Activated CD4-positive, alpha-beta T cell treated with anti-CD3 and anti-CD28 coated beads, Interleukin-2, amount 10 ng/mL, durations not matched to agents 24 days and 14 days (primary cell): ENCODE results near the gene NBL1. TPM values are rescaled to one million over a fixed set of nuclear protein-coding genes. Genes with fewer than 3 reads are reported as not detected.
"Not testable (repeated sequence)": the region's sequence is repeated elsewhere in the genome, so short reads cannot be mapped to it uniquely, and the experiment has no call there.

ENCODE experiments used
- DNase-seq: peaks from one replicate; pipeline ENCODE4 v3.0.0; 2022
- H3K27ac Mint-ChIP-seq: one replicate; pipeline ENCODE4 v1.8.0; 2022; ENCODE audit warnings: mild to moderate bottlenecking, mixed read lengths
- H3K27me3 Mint-ChIP-seq: one replicate; pipeline ENCODE4 v1.8.0; 2022; ENCODE audit warnings: mixed read lengths
- H3K36me3 Mint-ChIP-seq: one replicate; pipeline ENCODE4 v1.8.0; 2022; ENCODE audit warnings: low read depth, mild to moderate bottlenecking, mixed read lengths
- H3K4me1 Mint-ChIP-seq: one replicate; pipeline ENCODE4 v1.8.0; 2021; ENCODE audit warnings: mixed read lengths
- H3K4me3 Mint-ChIP-seq: one replicate; pipeline ENCODE4 v1.8.0; 2022; ENCODE audit warnings: mild to moderate bottlenecking, moderate library complexity, mixed read lengths
- H3K9me3 Mint-ChIP-seq: one replicate; pipeline ENCODE4 v1.8.0; 2021; ENCODE audit warnings: mixed read lengths
- intact Hi-C: fragments of 100-400 bp; cut with micrococcal nuclease; formaldehyde crosslinking; loops from one replicate; pipeline ENCODE4 v1.15.1; 2023
- total RNA-seq: library from RNA; stranded (reverse); gene quantifications from 2 replicates; pipeline ENCODE4 v1.2.3, GENCODE V29; 2022

NBL1 gene
- total RNA-seq, 1 donor from 2014 or later: 54.1 TPM

GRCh38 chr1:19630720-19631395, 13.3 kb upstream of the NBL1 start:
- no peak overlapping the region for H3K27ac Mint-ChIP-seq
- H3K27me3 Mint-ChIP-seq: no peaks in the 10 kb centered on the region
- H3K36me3 Mint-ChIP-seq: peaks cover 21% of the 10 kb centered on the region
- intact Hi-C loops: no loop called here
- no peaks in the 10 kb centered on the region for H3K9me3 Mint-ChIP-seq
- no peaks in the 10 kb centered on the region for H3K4me1 Mint-ChIP-seq
- H3K4me3 Mint-ChIP-seq: no peak overlapping the region
- no peak for DNase-seq

GRCh38 chr1:19632211-19632610, 11.9 kb upstream of the NBL1 start:
- no peaks in the 10 kb centered on the region for H3K4me1 Mint-ChIP-seq
- no peak overlapping the region for H3K4me3 Mint-ChIP-seq
- H3K36me3 Mint-ChIP-seq: peaks cover 7% of the 10 kb centered on the region
- no peaks in the 10 kb centered on the region for H3K27me3 Mint-ChIP-seq
- intact Hi-C loops: no loop called here
- DNase-seq: no peak
- H3K9me3 Mint-ChIP-seq: no peaks in the 10 kb centered on the region
- no peak overlapping the region for H3K27ac Mint-ChIP-seq

GRCh38 chr1:19633106-19633505, 11.0 kb upstream of the NBL1 start:
- Mint-ChIP-seq H3K4me1 (no peaks in the 10 kb centered on the region), H3K27ac (no peak overlapping the region), H3K9me3 (no peaks in the 10 kb centered on the region), H3K36me3 (peaks cover 4% of the 10 kb centered on the region), H3K27me3 (no peaks in the 10 kb centered on the region), H3K4me3 (no peak overlapping the region)
- intact Hi-C loops: no loop called here
- no peak for DNase-seq

- H3K4me1 Mint-ChIP-seq, H3K27me3 Mint-ChIP-seq, H3K27ac Mint-ChIP-seq, H3K36me3 Mint-ChIP-seq, H3K4me3 Mint-ChIP-seq, H3K9me3 Mint-ChIP-seq, intact Hi-C loops, DNase-seq: not testable (repeated sequence)
These were observed 9.0 kb upstream of the NBL1 start for GRCh38 chr1:19635064-19635463.

- no peaks in the 10 kb centered on the region for H3K9me3 Mint-ChIP-seq
- no peaks in the 10 kb centered on the region for H3K4me1 Mint-ChIP-seq
- no peaks in the 10 kb centered on the region for H3K27me3 Mint-ChIP-seq
These were observed 8.5 kb upstream of the NBL1 start for GRCh38 chr1:19635646-19636045.

GRCh38 chr1:19636065-19636464, 8.0 kb upstream of the NBL1 start:
- Mint-ChIP-seq H3K4me1 (no peaks in the 10 kb centered on the region), H3K4me3 (no peak overlapping the region), H3K9me3 (no peaks in the 10 kb centered on the region), H3K27ac (no peak overlapping the region), H3K27me3 (peaks cover 3% of the 10 kb centered on the region), H3K36me3 (no peaks in the 10 kb centered on the region)
- no peak for DNase-seq
- intact Hi-C loops: no loop called here

More at GRCh38 chr1:19635646-19636045, 8.5 kb upstream of the NBL1 start:
- no peak for DNase-seq
- intact Hi-C loops: no loop called here
- H3K27ac Mint-ChIP-seq: no peak overlapping the region
- H3K4me3 Mint-ChIP-seq: no peak overlapping the region
- no peaks in the 10 kb centered on the region for H3K36me3 Mint-ChIP-seq

GRCh38 chr1:19636749-19637148, 7.4 kb upstream of the NBL1 start:
- H3K36me3 Mint-ChIP-seq, H3K27ac Mint-ChIP-seq, H3K4me3 Mint-ChIP-seq, DNase-seq, H3K27me3 Mint-ChIP-seq, H3K9me3 Mint-ChIP-seq, H3K4me1 Mint-ChIP-seq, intact Hi-C loops: not testable (repeated sequence)

- H3K27ac Mint-ChIP-seq: no peak overlapping the region
- intact Hi-C loops: no loop called here
- no peak for DNase-seq
- H3K27me3 Mint-ChIP-seq: peaks cover 11% of the 10 kb centered on the region
- no peaks in the 10 kb centered on the region for H3K9me3 Mint-ChIP-seq
- H3K4me1 Mint-ChIP-seq: no peaks in the 10 kb centered on the region
- H3K36me3 Mint-ChIP-seq: no peaks in the 10 kb centered on the region
- no peak overlapping the region for H3K4me3 Mint-ChIP-seq
These were observed 6.5 kb upstream of the NBL1 start for GRCh38 chr1:19637606-19638005.

- H3K9me3 Mint-ChIP-seq, intact Hi-C loops, H3K4me3 Mint-ChIP-seq, H3K27ac Mint-ChIP-seq, H3K36me3 Mint-ChIP-seq, DNase-seq, H3K4me1 Mint-ChIP-seq: not testable (repeated sequence)
- H3K27me3 Mint-ChIP-seq: peaks cover 19% of the 10 kb centered on the region
These were observed 4.9 kb upstream of the NBL1 start for GRCh38 chr1:19639228-19639627.

GRCh38 chr1:19639999-19640362, 4.1 kb upstream of the NBL1 start:
- Mint-ChIP-seq H3K36me3 (no peaks in the 10 kb centered on the region), H3K27ac (no peak overlapping the region), H3K27me3 (peaks cover 19% of the 10 kb centered on the region), H3K4me3 (no peak overlapping the region), H3K4me1 (peaks cover 6% of the 10 kb centered on the region), H3K9me3 (no peaks in the 10 kb centered on the region)
- intact Hi-C loops: loop anchor here (10.0 kb wide), 1 partner anchor 385 kb away; the partner anchor contains the start of genes EMC1 and MRTO4
- DNase-seq: no peak

- peaks cover 6% of the 10 kb centered on the region for H3K4me1 Mint-ChIP-seq
- H3K36me3 Mint-ChIP-seq: no peaks in the 10 kb centered on the region
- H3K27me3 Mint-ChIP-seq: peaks cover 19% of the 10 kb centered on the region
- no peak for DNase-seq
- no peaks in the 10 kb centered on the region for H3K9me3 Mint-ChIP-seq
- intact Hi-C loops: loop anchor here (10.0 kb wide), 1 partner anchor 386 kb away; the partner anchor contains the start of genes EMC1 and MRTO4
- H3K27ac Mint-ChIP-seq: no peak overlapping the region
- H3K4me3 Mint-ChIP-seq: no peak overlapping the region
These were observed 3.5 kb upstream of the NBL1 start for GRCh38 chr1:19640363-19641316.

GRCh38 chr1:19643121-19643520, 990 bp upstream of the NBL1 start:
- intact Hi-C loops: loop anchor here (10.0 kb wide), 1 partner anchor 388 kb away; the partner anchor contains the start of genes EMC1 and MRTO4
- no peaks in the 10 kb centered on the region for H3K9me3 Mint-ChIP-seq
- peaks cover 19% of the 10 kb centered on the region for H3K27me3 Mint-ChIP-seq
- DNase-seq: no peak
- H3K4me1 Mint-ChIP-seq: peaks cover 28% of the 10 kb centered on the region
- peak overlapping the region; percentile 86 for H3K4me3 Mint-ChIP-seq
- H3K36me3 Mint-ChIP-seq: no peaks in the 10 kb centered on the region
- H3K27ac Mint-ChIP-seq: peak overlapping the region; percentile 78

GRCh38 chr1:19644395-19644680, 227 bp downstream of the NBL1 start:
- H3K4me1 Mint-ChIP-seq: peaks cover 28% of the 10 kb centered on the region
- H3K27ac Mint-ChIP-seq: no peak overlapping the region
- peaks cover 19% of the 10 kb centered on the region for H3K27me3 Mint-ChIP-seq
- no peaks in the 10 kb centered on the region for H3K9me3 Mint-ChIP-seq
- H3K36me3 Mint-ChIP-seq: no peaks in the 10 kb centered on the region
- peak overlapping the region; percentile 23 for H3K4me3 Mint-ChIP-seq
- intact Hi-C loops: loop anchor here (2.0 to 10.0 kb wide), 3 partner anchors 48 to 390 kb away; partner anchors contain the start of genes CAPZB, EMC1 and MRTO4
- no peak for DNase-seq
